Effector memory CD4-positive, alpha-beta T cell (primary cell): Measurements from ENCODE around the gene TRIM45.
"Not testable (repeated sequence)": the region's sequence is repeated elsewhere in the genome, so short reads cannot be mapped to it uniquely, and the experiment has no call there.

Experiments
- DNase-seq, 3 donors: peaks; one replicate each; pipeline ENCODE4 v3.0.0-alpha.2; 2020
- H3K27ac ChIP-seq: 2 replicates; pipeline ENCODE4 v1.7.0; 2013; ENCODE audit warnings: mild to moderate bottlenecking, low read length, moderate library complexity; ENCODE audit not compliant: insufficient read depth, poor library complexity, severe bottlenecking
- H3K27me3 ChIP-seq: replicated peaks from 2 replicates; pipeline ENCODE4 v1.7.0; 2013; ENCODE audit warnings: mild to moderate bottlenecking, low read length; ENCODE audit not compliant: insufficient read depth, control insufficient read depth, poor library complexity, severe bottlenecking
- H3K36me3 ChIP-seq: 2 replicates; pipeline ENCODE4 v1.7.0; 2013; ENCODE audit warnings: mild to moderate bottlenecking, low read length, moderate library complexity; ENCODE audit not compliant: control insufficient read depth, insufficient read depth
- H3K4me1 ChIP-seq: 2 replicates; pipeline ENCODE4 v1.7.0; 2013; ENCODE audit warnings: low read length, mild to moderate bottlenecking; ENCODE audit not compliant: control insufficient read depth, insufficient read depth, poor library complexity, severe bottlenecking
- H3K4me3 ChIP-seq: 2 replicates; pipeline ENCODE4 v1.7.0; 2013; ENCODE audit warnings: low read length, low read depth, mild to moderate bottlenecking; ENCODE audit not compliant: insufficient read depth, poor library complexity, severe bottlenecking
- H3K9me3 ChIP-seq: 2 replicates; pipeline ENCODE4 v1.7.0; 2013; ENCODE audit warnings: mild to moderate bottlenecking, low read length, moderate library complexity; ENCODE audit not compliant: control insufficient read depth

The TRIM45 gene

GRCh38 chr1:117135329-117135728 is 13.8 kb upstream of the TRIM45 start:
- Histone ChIP-seq H3K27ac (no peak overlapping the region), H3K27me3 (no peaks in the 10 kb centered on the region), H3K4me3 (no peak overlapping the region), H3K4me1 (no peaks in the 10 kb centered on the region), H3K36me3 (no peaks in the 10 kb centered on the region), H3K9me3 (no peaks in the 10 kb centered on the region)
- no peak for DNase-seq

GRCh38 chr1:117130526-117130925 is 9.0 kb upstream of the TRIM45 start:
- no peaks in the 10 kb centered on the region for H3K27me3 ChIP-seq
- H3K4me3 ChIP-seq = no peak overlapping the region
- no peaks in the 10 kb centered on the region for H3K4me1 ChIP-seq
- no peaks in the 10 kb centered on the region for H3K9me3 ChIP-seq
- H3K27ac ChIP-seq = no peak overlapping the region
- no peak for DNase-seq
- H3K36me3 ChIP-seq = no peaks in the 10 kb centered on the region

GRCh38 chr1:117128323-117129079 is 7.0 kb upstream of the TRIM45 start:
- H3K36me3 ChIP-seq = no peaks in the 10 kb centered on the region
- DNase-seq = no peak
- no peaks in the 10 kb centered on the region for H3K27me3 ChIP-seq

GRCh38 chr1:117127795-117128194 is 6.2 kb upstream of the TRIM45 start:
- no peak for DNase-seq
- Histone ChIP-seq H3K36me3 (no peaks in the 10 kb centered on the region), H3K27me3 (no peaks in the 10 kb centered on the region), H3K27ac (no peak overlapping the region), H3K4me1 (no peaks in the 10 kb centered on the region), H3K9me3 (no peaks in the 10 kb centered on the region), H3K4me3 (no peak overlapping the region)

More at GRCh38 chr1:117128323-117129079, 7.0 kb upstream of the TRIM45 start:
- Histone ChIP-seq H3K9me3 (no peaks in the 10 kb centered on the region), H3K4me3 (no peak overlapping the region), H3K27ac (no peak overlapping the region), H3K4me1 (no peaks in the 10 kb centered on the region)

- Histone ChIP-seq H3K9me3 (no peaks in the 10 kb centered on the region), H3K36me3 (no peaks in the 10 kb centered on the region), H3K4me1 (no peaks in the 10 kb centered on the region), H3K27me3 (no peaks in the 10 kb centered on the region), H3K27ac (no peak overlapping the region), H3K4me3 (no peak overlapping the region)
- DNase-seq = no peak
Observed at GRCh38 chr1:117124661-117125060, 3.1 kb upstream of the TRIM45 start.

- no peak for DNase-seq
- Histone ChIP-seq H3K4me3 (no peak overlapping the region), H3K36me3 (no peaks in the 10 kb centered on the region), H3K9me3 (no peaks in the 10 kb centered on the region), H3K4me1 (no peaks in the 10 kb centered on the region), H3K27me3 (no peaks in the 10 kb centered on the region), H3K27ac (no peak overlapping the region)
Observed at GRCh38 chr1:117123274-117123673, 1.7 kb upstream of the TRIM45 start.

- no peaks in the 10 kb centered on the region for H3K4me1 ChIP-seq
- DNase-seq = no peak
- H3K4me3 ChIP-seq = peak overlapping the region; percentile 61
- no peak overlapping the region for H3K27ac ChIP-seq
- no peaks in the 10 kb centered on the region for H3K27me3 ChIP-seq
- no peaks in the 10 kb centered on the region for H3K9me3 ChIP-seq
- H3K36me3 ChIP-seq = no peaks in the 10 kb centered on the region
Observed at GRCh38 chr1:117122330-117123025, 929 bp upstream of the TRIM45 start.

- H3K9me3 ChIP-seq = no peaks in the 10 kb centered on the region
- no peaks in the 10 kb centered on the region for H3K36me3 ChIP-seq
- H3K27ac ChIP-seq = no peak overlapping the region
- DNase-seq = no peak
- no peaks in the 10 kb centered on the region for H3K4me1 ChIP-seq
- peak overlapping the region; percentile 61 for H3K4me3 ChIP-seq
- no peaks in the 10 kb centered on the region for H3K27me3 ChIP-seq
Observed at GRCh38 chr1:117120774-117121588, 568 bp downstream of the TRIM45 start.

GRCh38 chr1:117119144-117119543 is 2.4 kb downstream of the TRIM45 start:
- H3K9me3 ChIP-seq, H3K27me3 ChIP-seq, H3K36me3 ChIP-seq, H3K4me3 ChIP-seq, DNase-seq, H3K4me1 ChIP-seq, H3K27ac ChIP-seq: not testable (repeated sequence)

GRCh38 chr1:117118137-117118536 is 3.4 kb downstream of the TRIM45 start:
- Histone ChIP-seq H3K9me3 (no peaks in the 10 kb centered on the region), H3K36me3 (no peaks in the 10 kb centered on the region), H3K27me3 (no peaks in the 10 kb centered on the region), H3K4me3 (no peak overlapping the region), H3K4me1 (no peaks in the 10 kb centered on the region), H3K27ac (no peak overlapping the region)
- no peak for DNase-seq
